ENCODE data around the gene DERL3. TPM values are rescaled to one million over a fixed set of nuclear protein-coding genes. Genes with fewer than 3 reads are reported as not detected.

The DERL3 gene
- total and polyA plus RNA-seq, 2 of the 13 experiments (the other 11 are each of a cell fraction or from before 2014, with no cell fraction given), result not detected

DNA sequence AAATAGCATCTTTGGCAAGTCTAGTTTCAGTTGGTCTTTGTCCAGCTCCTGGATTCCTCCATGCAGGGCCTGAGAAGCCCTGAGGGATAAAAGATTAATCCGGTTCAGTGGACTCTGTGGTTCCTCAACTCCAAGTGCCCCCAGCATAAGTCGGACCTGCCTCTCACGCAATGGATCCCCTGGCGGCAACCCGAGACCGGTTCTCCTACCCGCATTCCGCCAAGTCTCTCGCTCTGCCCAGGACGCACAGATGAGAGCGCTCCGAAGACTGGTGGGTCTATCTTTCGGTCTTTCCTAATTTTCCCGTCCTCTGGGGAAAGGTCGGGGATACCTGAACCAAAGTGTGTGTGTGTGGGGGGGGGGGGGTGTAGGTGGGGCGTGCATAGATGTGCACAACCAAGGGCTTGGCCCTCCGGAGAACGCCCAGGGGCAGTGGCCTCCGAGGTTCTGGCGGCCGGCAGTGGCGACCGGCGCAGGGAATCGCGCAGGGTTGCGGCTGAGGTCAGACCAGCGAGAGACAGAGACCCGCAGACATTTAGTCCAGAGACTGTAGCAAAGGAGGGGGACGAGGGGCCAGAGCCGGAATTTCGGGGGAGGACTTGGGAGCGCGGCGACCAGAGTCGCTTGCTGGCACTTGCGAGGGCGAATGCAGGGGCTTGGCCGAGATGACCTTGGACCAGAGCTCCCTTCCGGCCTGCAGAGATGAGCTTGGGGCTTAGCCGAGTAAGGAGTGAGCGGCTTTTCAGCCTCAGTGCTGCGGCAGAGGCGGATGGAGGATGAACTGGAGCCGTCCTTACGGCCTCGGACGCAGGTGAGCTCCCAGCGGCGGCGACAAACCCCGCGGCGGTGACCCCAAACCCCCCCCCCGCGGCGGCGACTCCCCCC is 18.2 kb upstream of the DERL3 start (continued):
- TF ChIP-seq, protein P1, sequence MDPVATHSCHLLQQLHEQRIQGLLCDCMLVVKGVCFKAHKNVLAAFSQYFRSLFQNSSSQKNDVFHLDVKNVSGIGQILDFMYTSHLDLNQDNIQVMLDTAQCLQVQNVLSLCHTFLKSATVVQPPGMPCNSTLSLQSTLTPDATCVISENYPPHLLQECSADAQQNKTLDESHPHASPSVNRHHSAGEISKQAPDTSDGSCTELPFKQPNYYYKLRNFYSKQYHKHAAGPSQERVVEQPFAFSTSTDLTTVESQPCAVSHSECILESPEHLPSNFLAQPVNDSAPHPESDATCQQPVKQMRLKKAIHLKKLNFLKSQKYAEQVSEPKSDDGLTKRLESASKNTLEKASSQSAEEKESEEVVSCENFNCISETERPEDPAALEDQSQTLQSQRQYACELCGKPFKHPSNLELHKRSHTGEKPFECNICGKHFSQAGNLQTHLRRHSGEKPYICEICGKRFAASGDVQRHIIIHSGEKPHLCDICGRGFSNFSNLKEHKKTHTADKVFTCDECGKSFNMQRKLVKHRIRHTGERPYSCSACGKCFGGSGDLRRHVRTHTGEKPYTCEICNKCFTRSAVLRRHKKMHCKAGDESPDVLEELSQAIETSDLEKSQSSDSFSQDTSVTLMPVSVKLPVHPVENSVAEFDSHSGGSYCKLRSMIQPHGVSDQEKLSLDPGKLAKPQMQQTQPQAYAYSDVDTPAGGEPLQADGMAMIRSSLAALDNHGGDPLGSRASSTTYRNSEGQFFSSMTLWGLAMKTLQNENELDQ (CRISPR knock-in tag; IDR thresholded peaks at IDR 0.05; ENCODE audit: borderline replicate concordance), result no peak
- TF ChIP-seq, protein P2, sequence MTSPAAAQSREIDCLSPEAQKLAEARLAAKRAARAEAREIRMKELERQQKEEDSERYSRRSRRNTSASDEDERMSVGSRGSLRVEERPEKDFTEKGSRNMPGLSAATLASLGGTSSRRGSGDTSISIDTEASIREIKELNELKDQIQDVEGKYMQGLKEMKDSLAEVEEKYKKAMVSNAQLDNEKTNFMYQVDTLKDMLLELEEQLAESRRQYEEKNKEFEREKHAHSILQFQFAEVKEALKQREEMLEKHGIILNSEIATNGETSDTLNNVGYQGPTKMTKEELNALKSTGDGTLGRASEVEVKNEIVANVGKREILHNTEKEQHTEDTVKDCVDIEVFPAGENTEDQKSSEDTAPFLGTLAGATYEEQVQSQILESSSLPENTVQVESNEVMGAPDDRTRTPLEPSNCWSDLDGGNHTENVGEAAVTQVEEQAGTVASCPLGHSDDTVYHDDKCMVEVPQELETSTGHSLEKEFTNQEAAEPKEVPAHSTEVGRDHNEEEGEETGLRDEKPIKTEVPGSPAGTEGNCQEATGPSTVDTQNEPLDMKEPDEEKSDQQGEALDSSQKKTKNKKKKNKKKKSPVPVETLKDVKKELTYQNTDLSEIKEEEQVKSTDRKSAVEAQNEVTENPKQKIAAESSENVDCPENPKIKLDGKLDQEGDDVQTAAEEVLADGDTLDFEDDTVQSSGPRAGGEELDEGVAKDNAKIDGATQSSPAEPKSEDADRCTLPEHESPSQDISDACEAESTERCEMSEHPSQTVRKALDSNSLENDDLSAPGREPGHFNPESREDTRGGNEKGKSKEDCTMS (CRISPR knock-in tag; conservative IDR thresholded peaks at IDR 0.05), result no peak
- TF ChIP-seq ZNF713 (CRISPR knock-in tag; IDR thresholded peaks at IDR 0.05) (no peak), ZSCAN21 (CRISPR knock-in tag; IDR thresholded peaks at IDR 0.05; ENCODE audit: borderline replicate concordance) (no peak; the same call in 1 of the 2 replicates), HES4 (CRISPR knock-in tag; IDR thresholded peaks at IDR 0.05; ENCODE audit: borderline replicate concordance) (no peak; the same call in 1 of the 2 replicates), ZMYM4 (CRISPR knock-in tag; IDR thresholded peaks at IDR 0.05) (0 out of 2 replicates have a peak, but pooled peaks have one; percentile 26), ZNF703 (CRISPR knock-in tag; IDR thresholded peaks at IDR 0.05; ENCODE audit: borderline replicate concordance) (0 out of 2 replicates have a peak, but pooled peaks have one; percentile 47), MAF1 (CRISPR knock-in tag; IDR thresholded peaks at IDR 0.05; ENCODE audit: borderline replicate concordance) (no peak; the same call in 1 of the 2 replicates), AHR (CRISPR knock-in tag; IDR thresholded peaks at IDR 0.05) (no peak), CEBPG (CRISPR knock-in tag; IDR thresholded peaks at IDR 0.05) (no peak), HOXA9 (CRISPR knock-in tag; IDR thresholded peaks at IDR 0.05; ENCODE audit: borderline replicate concordance) (no peak), KMT2A (CRISPR knock-in tag; IDR thresholded peaks at IDR 0.05) (no peak), POLR2AphosphoS5 (IDR thresholded peaks at IDR 0.05; ENCODE audit: low read depth, low read length) (no peak), MZF1 (CRISPR knock-in tag; IDR thresholded peaks at IDR 0.05; ENCODE audit: borderline replicate concordance) (no peak), SMC3 (IDR thresholded peaks at IDR 0.05; ENCODE audit: low read length) (no peak), PAX8 (CRISPR knock-in tag; IDR thresholded peaks at IDR 0.05; ENCODE audit: borderline replicate concordance) (no peak)
- TF ChIP-seq, protein P3, sequence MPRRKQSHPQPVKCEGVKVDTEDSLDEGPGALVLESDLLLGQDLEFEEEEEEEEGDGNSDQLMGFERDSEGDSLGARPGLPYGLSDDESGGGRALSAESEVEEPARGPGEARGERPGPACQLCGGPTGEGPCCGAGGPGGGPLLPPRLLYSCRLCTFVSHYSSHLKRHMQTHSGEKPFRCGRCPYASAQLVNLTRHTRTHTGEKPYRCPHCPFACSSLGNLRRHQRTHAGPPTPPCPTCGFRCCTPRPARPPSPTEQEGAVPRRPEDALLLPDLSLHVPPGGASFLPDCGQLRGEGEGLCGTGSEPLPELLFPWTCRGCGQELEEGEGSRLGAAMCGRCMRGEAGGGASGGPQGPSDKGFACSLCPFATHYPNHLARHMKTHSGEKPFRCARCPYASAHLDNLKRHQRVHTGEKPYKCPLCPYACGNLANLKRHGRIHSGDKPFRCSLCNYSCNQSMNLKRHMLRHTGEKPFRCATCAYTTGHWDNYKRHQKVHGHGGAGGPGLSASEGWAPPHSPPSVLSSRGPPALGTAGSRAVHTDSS (CRISPR knock-in tag; conservative IDR thresholded peaks at IDR 0.05), result no peak
- TF ChIP-seq, protein P4, sequence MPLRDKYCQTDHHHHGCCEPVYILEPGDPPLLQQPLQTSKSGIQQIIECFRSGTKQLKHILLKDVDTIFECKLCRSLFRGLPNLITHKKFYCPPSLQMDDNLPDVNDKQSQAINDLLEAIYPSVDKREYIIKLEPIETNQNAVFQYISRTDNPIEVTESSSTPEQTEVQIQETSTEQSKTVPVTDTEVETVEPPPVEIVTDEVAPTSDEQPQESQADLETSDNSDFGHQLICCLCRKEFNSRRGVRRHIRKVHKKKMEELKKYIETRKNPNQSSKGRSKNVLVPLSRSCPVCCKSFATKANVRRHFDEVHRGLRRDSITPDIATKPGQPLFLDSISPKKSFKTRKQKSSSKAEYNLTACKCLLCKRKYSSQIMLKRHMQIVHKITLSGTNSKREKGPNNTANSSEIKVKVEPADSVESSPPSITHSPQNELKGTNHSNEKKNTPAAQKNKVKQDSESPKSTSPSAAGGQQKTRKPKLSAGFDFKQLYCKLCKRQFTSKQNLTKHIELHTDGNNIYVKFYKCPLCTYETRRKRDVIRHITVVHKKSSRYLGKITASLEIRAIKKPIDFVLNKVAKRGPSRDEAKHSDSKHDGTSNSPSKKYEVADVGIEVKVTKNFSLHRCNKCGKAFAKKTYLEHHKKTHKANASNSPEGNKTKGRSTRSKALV (CRISPR knock-in tag; IDR thresholded peaks at IDR 0.05), result no peak
